Epithelial cell of proximal tubule (primary cell): Measurements from ENCODE around the gene SOWAHB. TPM values are rescaled to one million over a fixed set of nuclear protein-coding genes. Genes with fewer than 3 reads are reported as not detected.

ENCODE experiments used
- DNase-seq: peaks from one replicate; pipeline ENCODE4 v3.0.0-alpha.2; 2011; ENCODE audit warnings: low read depth
- H3K4me3 ChIP-seq: 2 replicates; pipeline ENCODE4 v1.5.1; 2011; ENCODE audit warnings: low read depth, mild to moderate bottlenecking, low read length
- CTCF ChIP-seq: conservative IDR thresholded peaks from 2 replicates; pipeline ENCODE4 v1.5.1; 2012; ENCODE audit warnings: low read depth, mild to moderate bottlenecking, low read length
- total RNA-seq: library from RNA; depleted of rRNA; stranded (reverse); fragments of >200 nt; gene quantifications from 2 replicates; pipeline ENCODE4 v1.2.3, GENCODE V29; 2015

The SOWAHB gene
- total RNA-seq, 1 donor from 2014 or later = 10.1 TPM

GRCh38 chr4:76867880-76868655, 29.9 kb downstream of the SOWAHB start:
- TF ChIP-seq CTCF = no peak
- no peak overlapping the region for H3K4me3 ChIP-seq
- DNase-seq = no peak

- TF ChIP-seq CTCF = no peak
- H3K4me3 ChIP-seq = no peak overlapping the region
- DNase-seq = no peak
These were observed 30.6 kb downstream of the SOWAHB start for GRCh38 chr4:76867377-76867776.

GRCh38 chr4:76866641-76867040, 31.3 kb downstream of the SOWAHB start:
- H3K4me3 ChIP-seq = no peak overlapping the region
- DNase-seq = no peak
- no peak for TF ChIP-seq CTCF

GRCh38 chr4:76858319-76858718, 39.6 kb downstream of the SOWAHB start:
- DNase-seq = no peak
- TF ChIP-seq CTCF = no peak
- no peak overlapping the region for H3K4me3 ChIP-seq

- H3K4me3 ChIP-seq = no peak overlapping the region
- DNase-seq = no peak
- TF ChIP-seq CTCF = no peak
These were observed 40.9 kb downstream of the SOWAHB start for GRCh38 chr4:76857074-76857409.

GRCh38 chr4:76856243-76857073, 41.5 kb downstream of the SOWAHB start:
- H3K4me3 ChIP-seq = no peak overlapping the region
- no peak for TF ChIP-seq CTCF
- peak; percentile 38 for DNase-seq

- TF ChIP-seq CTCF = no peak
- H3K4me3 ChIP-seq = no peak overlapping the region
- DNase-seq = no peak
These were observed 43.1 kb downstream of the SOWAHB start for GRCh38 chr4:76854858-76855257.
